B cell (primary cell): Measurements from ENCODE around the gene RIOK1. TPM values are rescaled to one million over a fixed set of nuclear protein-coding genes. Genes with fewer than 3 reads are reported as not detected.

ENCODE experiments used
- ATAC-seq: fragments of 200-7000 bp; cut with Tn5 transposase; one replicate; pipeline ENCODE4 v1.10.0; 2021; ENCODE audit warnings: low read depth, mild to moderate bottlenecking, moderate number of reproducible peaks, moderate library complexity
- CTCF ChIA-PET: fragments of 350-600 bp; sonication (Branson Sonifier 250); formaldehyde crosslinking; loops from one replicate; lab custom pipeline; 2021; ENCODE audit warnings: antibody characterized with exemption, inconsistent platforms; lab: Charles Lee
- POLR2A ChIA-PET: fragments of 350-600 bp; sonication (Branson Sonifier 250); formaldehyde crosslinking; loops from one replicate; lab custom pipeline; 2021; ENCODE audit warnings: antibody characterized with exemption; lab: Charles Lee
- DNase-seq: peaks from one replicate; pipeline ENCODE4 v3.0.0; 2013
- H2AFZ ChIP-seq: 2 replicates; pipeline ENCODE4 v1.6.1; 2012; ENCODE audit warnings: mild to moderate bottlenecking, low read depth, low read length; ENCODE audit not compliant: insufficient read depth, poor library complexity, severe bottlenecking
- H3K27ac ChIP-seq, 2 donors: 1 replicate in 1 of 2; 2 replicates in 1 of 2; pipeline ENCODE4 v1.5.1; 2012 to 2013; ENCODE audit warnings: low read length in 2 of 2, mild to moderate bottlenecking in 2 of 2, moderate library complexity in 1 of 2
- H3K27me3 ChIP-seq, 4 experiments: fragments of 200-600 bp in 1 of 4; sonication (generic) in 1 of 4; replicated peaks in 1 of 4; 1 replicate in 2 of 4; 2 replicates in 2 of 4; pipeline versions ENCODE4 v1.6.1 to v1.7.0; 2013 to 2016; ENCODE audit warnings: low read length in 3 of 4, mild to moderate bottlenecking in 2 of 4, mixed read lengths in 1 of 4, moderate library complexity in 1 of 4; ENCODE audit not compliant: insufficient read depth in 4 of 4, control insufficient read depth in 3 of 4; ENCODE audit errors: control extremely low read depth in 1 of 4
- H3K36me3 ChIP-seq, 2 experiments: replicated peaks in 1 of 2; 1 replicate in 1 of 2; 2 replicates in 1 of 2; pipeline versions ENCODE4 v1.6.1 to v1.7.1; 2013; ENCODE audit warnings: low read length in 1 of 2; ENCODE audit not compliant: insufficient read depth in 2 of 2, control insufficient read depth in 1 of 2; ENCODE audit errors: control extremely low read depth in 1 of 2, extremely low read depth in 1 of 2
- H3K4me1 ChIP-seq, 2 donors: fragments of 200-600 bp in 1 of 2; sonication (generic) in 1 of 2; 1 replicate in 1 of 2; 2 replicates in 1 of 2; pipeline versions ENCODE4 v1.5.1 to v1.6.1; 2013 to 2017; ENCODE audit warnings: low read length in 2 of 2; ENCODE audit not compliant: control insufficient read depth in 2 of 2, insufficient read depth in 2 of 2
- H3K4me2 ChIP-seq: replicated peaks from 2 replicates; pipeline ENCODE3; 2012; ENCODE audit warnings: mild to moderate bottlenecking, low read depth, low read length; ENCODE audit not compliant: poor library complexity, severe bottlenecking
- H3K4me3 ChIP-seq, 5 experiments: fragments of 200-600 bp in 1 of 5; sonication (generic) in 1 of 5; 1 replicate in 3 of 5; 2 replicates in 2 of 5; pipeline versions ENCODE4 v1.5.1 to v1.7.0; 2011 to 2016; ENCODE audit warnings: low read length in 4 of 5, mild to moderate bottlenecking in 4 of 5, low read depth in 2 of 5, control low read depth in 1 of 5, moderate library complexity in 1 of 5; ENCODE audit not compliant: insufficient read depth in 1 of 5; ENCODE audit errors: control extremely low read depth in 1 of 5, extremely low read depth in 1 of 5
- H3K79me2 ChIP-seq: fragments of 200-600 bp; sonication (generic); one replicate; pipeline ENCODE4 v1.6.0; 2016; ENCODE audit warnings: low read length; ENCODE audit not compliant: control insufficient read depth, insufficient read depth
- H3K9ac ChIP-seq: fragments of 200-600 bp; sonication (generic); 2 replicates; pipeline ENCODE4 v1.6.1; 2017; ENCODE audit warnings: mild to moderate bottlenecking, low read length, moderate library complexity
- H3K9me3 ChIP-seq, 3 donors: one replicate each; pipeline versions ENCODE4 v1.6.1 to v1.7.1; 2013; ENCODE audit warnings: low read length in 2 of 3; ENCODE audit not compliant: control insufficient read depth in 2 of 3, insufficient read depth in 1 of 3; ENCODE audit errors: control extremely low read depth in 1 of 3
- H4K20me1 ChIP-seq: 2 replicates; pipeline ENCODE4 v1.6.0; 2012; ENCODE audit warnings: mild to moderate bottlenecking, low read length; ENCODE audit not compliant: insufficient read depth, control insufficient read depth, poor library complexity, severe bottlenecking
- H3K27ac Mint-ChIP-seq: one replicate; pipeline ENCODE4 v1.8.0; 2021; ENCODE audit warnings: mixed read lengths
- H3K27me3 Mint-ChIP-seq: one replicate; pipeline ENCODE4 v1.8.0; 2021; ENCODE audit warnings: mixed read lengths
- H3K4me1 Mint-ChIP-seq: one replicate; pipeline ENCODE4 v1.8.0; 2021; ENCODE audit warnings: mixed read lengths
- H3K4me3 Mint-ChIP-seq: one replicate; pipeline ENCODE4 v1.8.0; 2021; ENCODE audit warnings: mixed read lengths
- H3K9me3 Mint-ChIP-seq: one replicate; pipeline ENCODE4 v1.8.0; 2022; ENCODE audit warnings: mixed read lengths; ENCODE audit not compliant: insufficient read depth
- CTCF ChIP-seq: fragments of 200-600 bp; IDR thresholded peaks from one replicate; pipeline ENCODE4 v1.8.0; 2022; ENCODE audit warnings: antibody characterized with exemption, mild to moderate bottlenecking
- EZH2 ChIP-seq: IDR thresholded peaks from 2 replicates; pipeline ENCODE4 v1.6.1; 2012; ENCODE audit warnings: borderline replicate concordance, low read depth, mild to moderate bottlenecking, moderate library complexity, low read length; ENCODE audit not compliant: insufficient read depth, poor library complexity, severe bottlenecking
- WGBS: methylation state at CpG from one replicate; pipeline ENCODE4 v1.1.5; 2013; ENCODE audit warnings: missing lambda C conversion rate; ENCODE audit not compliant: insufficient coverage; 5-methylcytosine and 5-hydroxymethylcytosine counted together
- intact Hi-C: fragments of 100-400 bp; cut with micrococcal nuclease; formaldehyde crosslinking; loops from one replicate; pipeline ENCODE4 v1.10.0; 2022
- polyA minus RNA-seq: library from RNA; depleted of rRNA, polyadenylated mRNA; stranded (reverse); fragments of >200 nt; gene quantifications from 2 replicates; pipeline ENCODE4 v1.2.3, GENCODE V29; 2012
- polyA plus RNA-seq: library from polyadenylated mRNA; depleted of rRNA; stranded (reverse); fragments of >200 nt; gene quantifications from 2 replicates; pipeline ENCODE4 v1.2.3, GENCODE V29; 2012
- total RNA-seq, 2 donors: library from RNA; stranded (reverse); fragments of 120-200 nt in 1 of 2; gene quantifications; 1 replicate in 1 of 2; 2 replicates in 1 of 2; pipeline versions ENCODE4 v1.2.3 to v1.2.4, GENCODE V29; 2013 to 2022

The RIOK1 gene
- 25.9 and 32.1 TPM in 2 replicates for total RNA-seq
- total RNA-seq (2013): 26.9 TPM
- polyA plus RNA-seq: 13.9 and 36.0 TPM in 2 replicates
- 24.2 and 38.7 TPM in 2 replicates for polyA minus RNA-seq

GRCh38 chr6:7389451-7390225 is at the start of gene RIOK1, which contains the start of gene CAGE1:
RIOK1 (plus strand) TSS chr6:7389808; CDS start chr6:7390003, 195 bp downstream.
CAGE1 (minus strand) TSS chr6:7389742; CDS start chr6:7387173, 2,569 bp downstream.
- peak; percentile 89 for ATAC-seq
- POLR2A ChIA-PET: interaction anchor here (0.5 to 1.9 kb wide), 4 partner anchors 36 to 112 kb away, joined by 3 to 14 read pairs (median 10); partner anchors contain the start of gene SSR1
- no peaks in the 10 kb centered on the region for H3K9me3 ChIP-seq
- Mint-ChIP-seq H3K9me3 (no peaks in the 10 kb centered on the region), H3K27ac (peak within 1 kb of the TSS; percentile 99), H3K4me3 (peak within 1 kb of the TSS; percentile 96), H3K4me1 (peaks cover 34% of the 10 kb centered on the region), H3K27me3 (no peaks in the 10 kb centered on the region)
- H3K4me2 ChIP-seq: peak within 1 kb of the TSS; percentile 76
- intact Hi-C loops: loop anchor here (1.0 to 2.0 kb wide), 6 partner anchors 76 to 713 kb away; partner anchors contain the start of genes BLOC1S5, EEF1E1, SNRNP48 and SSR1
- H3K27me3 ChIP-seq: no peaks in the 10 kb centered on the region
- peak within 1 kb of the TSS; percentile 77 for H2AFZ ChIP-seq
- TF ChIP-seq CTCF (no peak), EZH2 (no peak)
- H3K79me2 ChIP-seq: peaks cover 29% of the 10 kb centered on the region
- peak; percentile 98 for DNase-seq
- peak within 1 kb of the TSS; percentile 84 for H3K9ac ChIP-seq
- H3K4me3 ChIP-seq: peak within 1 kb of the TSS; percentile 83 to 96 (median 85)
- H3K36me3 ChIP-seq: peaks cover 0 to 7% of the 10 kb centered on the region in 2 experiments
- no peaks in the 10 kb centered on the region for H4K20me1 ChIP-seq
- CTCF ChIA-PET: interaction anchor here (1.2 to 4.3 kb wide), 4 partner anchors 11 to 113 kb away, joined by 3 to 34 read pairs (median 5); no protein-coding TSS in a partner anchor
- H3K27ac ChIP-seq: peak within 1 kb of the TSS; percentile 96 to 100
- WGBS: 1% methylated on average over 60 of the region's 62 CpGs
- H3K4me1 ChIP-seq: peaks cover 18 to 26% of the 10 kb centered on the region in 2 donors
